ENCODE results near the gene CCDC157. TPM values are rescaled to one million over a fixed set of nuclear protein-coding genes. Genes with fewer than 3 reads are reported as not detected.
"Not testable (repeated sequence)": the region's sequence is repeated elsewhere in the genome, so short reads cannot be mapped to it uniquely, and the experiment has no call there.

The CCDC157 gene
- total RNA-seq, 6 experiments from 2014 or later = 0.54 to 2.9 (median 0.86) TPM

DNA sequence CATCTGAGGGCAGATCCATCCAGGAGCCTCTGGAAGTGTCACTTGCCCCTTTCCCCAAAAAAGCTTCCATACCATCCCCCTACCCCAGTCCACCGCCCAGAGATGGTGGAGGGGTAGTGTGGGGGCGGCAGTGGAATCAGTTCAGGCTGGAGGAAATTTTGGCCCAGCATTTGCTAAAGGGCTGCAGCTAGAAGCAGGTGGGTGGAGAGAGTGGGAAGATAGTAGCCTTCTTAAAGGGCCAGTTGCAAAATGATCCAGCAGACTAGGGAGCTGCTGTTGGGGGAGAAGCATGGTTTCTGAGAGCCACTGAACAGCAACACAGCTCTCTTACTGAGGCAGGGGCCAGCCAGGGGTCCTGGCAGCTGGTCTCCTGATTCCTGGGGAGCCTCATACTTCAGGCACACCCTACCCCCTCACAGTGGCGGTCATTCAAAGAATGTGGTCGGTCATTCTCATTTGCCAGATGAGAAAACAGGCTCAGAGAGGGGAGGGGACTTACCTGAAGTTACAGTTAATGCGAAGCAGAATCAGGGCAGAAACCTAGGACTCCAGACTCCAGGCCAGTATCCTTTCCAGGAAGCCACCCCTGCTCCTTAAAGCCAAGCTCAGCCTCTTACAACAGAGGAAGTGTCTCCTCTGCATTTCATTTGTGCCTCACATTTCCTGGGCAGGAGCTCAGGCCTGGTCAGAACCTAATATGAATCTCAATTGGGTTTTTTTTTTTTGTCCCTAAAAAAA, 45.4 kb downstream of the CCDC157 start:
- ATAC-seq = no peak
- DNase-seq = no peak
- Histone ChIP-seq H3K36me3 (peaks cover 0 to 54% (median 11%) of the 10 kb centered on the region in 4 donors), H3K27ac (peak overlapping the region in 2 of 3 donors; percentile 56 to 90), H3K9me3 (no peaks in the 10 kb centered on the region), H3K4me1 (peaks cover 0 to 74% (median 34%) of the 10 kb centered on the region in 4 donors), H3K27me3 (no peaks in the 10 kb centered on the region), H3K4me3 (peak overlapping the region in 1 of 3 donors; percentile 5)
- 33% methylated on average over 3 of the region's 5 CpGs for WGBS (ENCODE audit: insufficient coverage, low coverage, low lambda C conversion rate, missing lambda C conversion rate)
- no peak for TF ChIP-seq CTCF (IDR thresholded peaks at IDR 0.05)
- TF ChIP-seq POLR2A (IDR thresholded peaks at IDR 0.05) = no peak
- intact Hi-C loops (cut with DNase I) = no loop called here

DNA sequence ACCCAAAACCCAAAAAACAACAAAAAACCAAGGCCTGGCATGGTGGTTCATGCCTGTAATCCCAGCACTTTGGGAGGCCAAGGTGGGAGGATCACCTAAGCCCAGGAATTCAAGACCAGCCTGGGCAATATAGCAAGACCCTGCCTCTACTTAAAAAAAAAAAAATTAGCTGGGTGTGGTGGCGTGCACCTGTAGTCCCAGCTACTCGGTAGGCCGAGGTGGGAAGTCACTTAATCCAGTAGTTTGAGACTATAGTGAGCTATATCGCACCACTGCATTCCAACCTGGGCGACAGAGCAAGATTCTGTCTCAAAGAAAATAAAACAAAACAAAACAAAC, 45.9 kb downstream of the CCDC157 start:
- WGBS (ENCODE audit: insufficient coverage, low coverage, low lambda C conversion rate, missing lambda C conversion rate) = 54% methylated on average over 2 of the region's 5 CpGs
- ATAC-seq; H3K4me3 ChIP-seq; intact Hi-C loops (cut with DNase I); DNase-seq; H3K27me3 ChIP-seq; H3K9me3 ChIP-seq: not testable (repeated sequence)
- Histone ChIP-seq H3K27ac (peak overlapping the region in 2 of 3 donors; percentile 56 to 90), H3K4me1 (peaks cover 0 to 80% (median 34%) of the 10 kb centered on the region in 4 donors), H3K36me3 (peaks cover 0 to 59% (median 15%) of the 10 kb centered on the region in 4 donors)

DNA sequence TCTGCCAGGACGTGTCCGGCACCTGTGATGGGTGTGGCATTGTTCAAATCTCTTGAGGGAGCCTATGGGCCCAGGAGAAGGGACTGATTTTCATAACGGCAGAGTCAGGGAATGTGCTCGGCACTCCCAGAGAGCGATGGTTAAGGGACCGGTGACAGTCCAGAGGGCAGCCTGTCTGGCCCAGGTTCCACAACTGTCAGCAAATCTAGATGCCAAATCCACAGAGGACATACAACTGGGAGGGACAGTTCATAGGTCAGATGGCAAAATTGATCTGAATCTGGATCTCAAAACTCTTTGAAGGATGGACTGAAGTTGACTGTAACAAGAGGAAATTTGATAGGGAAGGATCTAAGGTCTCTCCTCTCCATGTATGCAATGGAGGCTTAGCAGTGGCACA, 47.5 kb downstream of the CCDC157 start:
- H3K27ac ChIP-seq = peak overlapping the region in 2 of 3 donors; percentile 60 to 81
- H3K4me3 ChIP-seq = peak overlapping the region in 1 of 3 donors; percentile 20
- ATAC-seq (peak; percentile 81 to 90 (median 90)), DNase-seq (peak; percentile 66 to 92 (median 85))
- H3K9me3 ChIP-seq = no peaks in the 10 kb centered on the region
- no peaks in the 10 kb centered on the region for H3K27me3 ChIP-seq
- WGBS (ENCODE audit: insufficient coverage, low coverage, low lambda C conversion rate, missing lambda C conversion rate) = 25% methylated on average over 3 of the region's 6 CpGs
- intact Hi-C loops (cut with DNase I) = no loop called here
- H3K36me3 ChIP-seq = peaks cover 0 to 75% (median 23%) of the 10 kb centered on the region in 4 donors
- TF ChIP-seq POLR2A (IDR thresholded peaks at IDR 0.05) (no peak), CTCF (IDR thresholded peaks at IDR 0.05) (no peak)
- peaks cover 0 to 86% (median 34%) of the 10 kb centered on the region in 4 donors for H3K4me1 ChIP-seq

DNA sequence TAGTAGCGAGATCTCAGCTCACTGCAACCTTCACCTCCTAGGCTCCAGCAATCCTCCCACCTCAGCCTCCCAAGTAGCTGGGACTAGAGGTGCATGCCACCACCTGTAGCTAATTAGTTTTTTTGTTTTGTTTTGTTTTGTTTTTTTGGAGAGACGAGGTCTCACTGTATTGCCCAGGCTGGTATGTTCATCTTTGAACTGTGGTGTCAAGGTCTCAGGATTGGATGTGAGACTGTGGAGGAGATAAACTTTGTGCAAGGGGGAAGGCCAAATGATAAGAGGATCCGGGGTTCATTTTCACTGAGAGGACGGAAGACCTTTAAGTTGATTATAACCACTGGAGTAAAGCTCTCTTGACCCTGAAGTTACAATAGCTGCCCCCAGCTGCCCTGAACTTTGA, 48.9 kb downstream of the CCDC157 start:
- ATAC-seq (peak in 1 of 4 donors; percentile 13), DNase-seq (no peak)
- no peak for TF ChIP-seq CTCF (IDR thresholded peaks at IDR 0.05)
- no peak for TF ChIP-seq POLR2A (IDR thresholded peaks at IDR 0.05)
- H3K4me3 ChIP-seq = no peak overlapping the region
- WGBS (ENCODE audit: insufficient coverage, low coverage, low lambda C conversion rate, missing lambda C conversion rate) = 36% methylated on average over 3 of the region's 4 CpGs
- H3K4me1 ChIP-seq = peaks cover 0 to 86% (median 28%) of the 10 kb centered on the region in 4 donors
- H3K9me3 ChIP-seq = no peaks in the 10 kb centered on the region
- peaks cover 0 to 78% (median 28%) of the 10 kb centered on the region in 4 donors for H3K36me3 ChIP-seq
- peak overlapping the region in 2 of 3 donors; percentile 60 to 81 for H3K27ac ChIP-seq
- intact Hi-C loops (cut with DNase I) = no loop called here
- no peaks in the 10 kb centered on the region for H3K27me3 ChIP-seq

DNA sequence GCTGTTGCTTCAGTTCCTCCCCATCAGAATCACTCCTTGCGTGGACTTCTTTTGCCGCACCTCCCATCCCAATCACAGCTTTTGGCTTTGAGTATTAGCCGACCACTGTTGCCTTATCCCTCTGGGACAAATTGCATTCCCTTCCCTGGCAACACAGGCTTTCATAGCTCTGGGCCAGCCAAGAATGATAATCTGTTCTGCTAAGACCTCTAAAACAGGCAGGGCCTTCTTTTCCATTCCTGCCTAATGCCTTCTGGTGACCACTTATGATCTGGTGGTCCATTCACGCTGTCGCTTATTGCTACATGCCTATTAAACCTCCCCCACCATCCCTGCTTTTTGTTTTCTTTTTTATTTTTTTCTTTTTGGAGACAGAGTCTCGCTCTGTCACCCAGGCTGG, 49.6 kb downstream of the CCDC157 start:
- Histone ChIP-seq H3K27ac (peak overlapping the region in 1 of 3 donors; percentile 81), H3K9me3 (no peaks in the 10 kb centered on the region), H3K4me1 (peaks cover 0 to 79% (median 25%) of the 10 kb centered on the region in 4 donors), H3K36me3 (peaks cover 0 to 78% (median 32%) of the 10 kb centered on the region in 4 donors), H3K4me3 (no peak overlapping the region), H3K27me3 (no peaks in the 10 kb centered on the region)
- intact Hi-C loops (cut with DNase I) = no loop called here
- ATAC-seq = no peak
- 79% methylated on average over 6 of the region's 6 CpGs for WGBS (ENCODE audit: insufficient coverage, low coverage, low lambda C conversion rate, missing lambda C conversion rate)
- no peak for DNase-seq
- TF ChIP-seq POLR2A (IDR thresholded peaks at IDR 0.05) = no peak
- no peak for TF ChIP-seq CTCF (IDR thresholded peaks at IDR 0.05)

Data from right lobe of liver (tissue), 6 donors.